Common myeloid progenitor, CD34-positive (primary cell): ENCODE measurements around the gene RNF13.
A peak's percentile ranks its signal among the peaks of the same experiment; 100 is the strongest.

ENCODE experiments used
- CTCF ChIA-PET: fragments of 350-600 bp; sonication (Branson Sonifier 250); formaldehyde crosslinking; loops from one replicate; lab custom pipeline; 2021; ENCODE audit warnings: antibody characterized with exemption; lab: Charles Lee
- POLR2A ChIA-PET: fragments of 350-600 bp; sonication (Branson Sonifier 250); formaldehyde crosslinking; loops from one replicate; lab custom pipeline; 2021; ENCODE audit warnings: antibody characterized with exemption; lab: Charles Lee
- DNase-seq, 3 donors: peaks; one replicate each; pipeline versions ENCODE4 v3.0.0 to v3.0.0-alpha.2; 2013
- H3K27ac ChIP-seq, 2 experiments: 1 replicate in 1 of 2; 2 replicates in 1 of 2; pipeline ENCODE4 v1.7.0; 2013; ENCODE audit warnings: inconsistent platforms in 2 of 2, low read length in 2 of 2, mild to moderate bottlenecking in 2 of 2, low read depth in 1 of 2, moderate library complexity in 1 of 2; ENCODE audit not compliant: severe bottlenecking in 2 of 2, insufficient read depth in 1 of 2, poor library complexity in 1 of 2
- H3K27me3 ChIP-seq, 5 experiments: replicated peaks in 2 of 5; 1 replicate in 3 of 5; 2 replicates in 2 of 5; pipeline versions ENCODE4 v1.6.1 to v1.7.0; 2013; ENCODE audit warnings: low read length in 4 of 5, mild to moderate bottlenecking in 2 of 5, moderate library complexity in 2 of 5, inconsistent platforms in 1 of 5; ENCODE audit not compliant: insufficient read depth in 5 of 5, control insufficient read depth in 4 of 5
- H3K36me3 ChIP-seq, 4 experiments: 1 replicate in 2 of 4; 2 replicates in 2 of 4; pipeline versions ENCODE4 v1.6.1 to v1.7.0; 2013; ENCODE audit warnings: low read length in 3 of 4, control low read depth in 1 of 4, mild to moderate bottlenecking in 1 of 4; ENCODE audit not compliant: control insufficient read depth in 4 of 4, insufficient read depth in 4 of 4
- H3K4me1 ChIP-seq, 4 experiments: 1 replicate in 3 of 4; 2 replicates in 1 of 4; pipeline versions ENCODE4 v1.6.1 to v1.7.1; 2013; ENCODE audit warnings: low read length in 3 of 4, mild to moderate bottlenecking in 3 of 4, control low read depth in 1 of 4, inconsistent platforms in 1 of 4, moderate library complexity in 1 of 4; ENCODE audit not compliant: control insufficient read depth in 4 of 4, insufficient read depth in 4 of 4; ENCODE audit errors: control extremely low read depth in 1 of 4
- H3K4me3 ChIP-seq, 7 experiments: 1 replicate in 4 of 7; 2 replicates in 3 of 7; pipeline versions ENCODE4 v1.5.1 to v1.7.0; 2013; ENCODE audit warnings: mild to moderate bottlenecking in 7 of 7, low read length in 6 of 7, moderate library complexity in 6 of 7, inconsistent platforms in 2 of 7, low read depth in 2 of 7, control low read depth in 1 of 7; ENCODE audit not compliant: insufficient read depth in 4 of 7, control insufficient read depth in 1 of 7; ENCODE audit errors: extremely low read depth in 1 of 7
- H3K9me3 ChIP-seq, 5 experiments: 1 replicate in 4 of 5; 2 replicates in 1 of 5; pipeline versions ENCODE4 v1.6.1 to v1.7.1; 2013; ENCODE audit warnings: low read length in 4 of 5, mild to moderate bottlenecking in 2 of 5, inconsistent platforms in 1 of 5, low read depth in 1 of 5, moderate library complexity in 1 of 5; ENCODE audit not compliant: control insufficient read depth in 4 of 5, insufficient read depth in 2 of 5; ENCODE audit errors: control extremely low read depth in 1 of 5
- WGBS: methylation state at CpG from one replicate; pipeline ENCODE4 v1.1.5; 2013; ENCODE audit not compliant: insufficient coverage; 5-methylcytosine and 5-hydroxymethylcytosine counted together

Gene RNF13

GRCh38 chr3:149999421-149999820 is 186.4 kb downstream of the RNF13 start:
- ChIA-PET POLR2A (no interaction called here), CTCF (interaction anchor here (1.9 kb wide), 1 partner anchor 12 kb away, joined by 4 read pairs; no protein-coding TSS in a partner anchor)
- 96% methylated on average over 3 of the region's 4 CpGs for WGBS
- no peak overlapping the region for H3K4me3 ChIP-seq
- H3K27ac ChIP-seq: no peak overlapping the region
- DNase-seq: no peak
- no peaks in the 10 kb centered on the region for H3K4me1 ChIP-seq
- H3K36me3 ChIP-seq: no peaks in the 10 kb centered on the region
- peaks cover 0 to 12% (median 5%) of the 10 kb centered on the region in 5 experiments for H3K9me3 ChIP-seq
- no peaks in the 10 kb centered on the region for H3K27me3 ChIP-seq

GRCh38 chr3:150000641-150001040 is 187.6 kb downstream of the RNF13 start:
- Histone ChIP-seq H3K27ac (no peak overlapping the region), H3K4me3 (no peak overlapping the region), H3K27me3 (no peaks in the 10 kb centered on the region), H3K4me1 (peaks cover 0 to 5% (median 2%) of the 10 kb centered on the region in 4 experiments), H3K9me3 (peaks cover 0 to 1% (median 0%) of the 10 kb centered on the region in 5 experiments), H3K36me3 (no peaks in the 10 kb centered on the region)
- DNase-seq: no peak
- CTCF ChIA-PET: interaction anchor here (1.9 kb wide), 1 partner anchor 11 kb away, joined by 4 read pairs; no protein-coding TSS in a partner anchor
- POLR2A ChIA-PET: no interaction called here

DNA sequence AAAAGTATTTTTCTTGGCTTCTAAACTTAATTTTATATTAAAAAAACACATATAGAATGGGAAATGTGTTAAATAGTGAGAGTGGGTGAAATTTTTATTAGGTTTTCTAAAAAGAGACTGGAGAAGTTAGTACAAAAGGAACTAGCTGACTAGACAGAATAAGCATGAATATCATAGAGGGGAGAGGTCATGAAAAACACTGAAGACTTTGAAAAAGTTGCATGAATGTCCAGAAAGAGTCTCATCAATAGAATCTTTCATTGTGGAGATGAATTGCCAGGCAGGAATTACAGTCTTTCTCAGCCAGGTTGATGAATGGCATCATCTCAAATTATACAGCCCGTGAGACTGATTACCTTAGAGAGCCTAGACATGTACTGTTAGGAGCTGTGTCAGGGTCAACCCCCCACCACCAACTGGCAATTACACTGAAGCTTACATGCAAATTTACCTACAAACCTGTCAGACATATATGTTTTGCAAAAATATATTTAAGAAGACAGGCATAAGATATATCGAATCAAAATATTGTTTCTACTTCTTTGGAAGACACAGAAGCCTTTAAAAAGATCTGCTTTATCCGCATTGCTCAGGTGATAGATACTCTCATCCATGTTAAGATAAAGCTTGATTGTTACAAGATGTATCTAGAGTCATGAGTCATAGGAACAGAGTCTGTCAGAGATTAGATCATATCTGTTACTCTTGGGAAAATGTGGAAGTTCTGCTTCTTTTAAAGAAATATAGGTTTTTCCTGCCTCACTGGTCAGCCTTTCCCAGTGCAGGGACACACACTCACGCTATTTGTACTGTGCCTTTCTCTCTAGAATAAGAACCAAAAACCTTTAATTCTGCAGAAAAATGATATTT is 192.5 kb downstream of the RNF13 start:
- H3K9me3 ChIP-seq: no peaks in the 10 kb centered on the region
- peak; percentile 13 to 27 (median 14) for DNase-seq
- peaks cover 0 to 10% (median 3%) of the 10 kb centered on the region in 4 experiments for H3K4me1 ChIP-seq
- ChIA-PET POLR2A (no interaction called here), CTCF (no interaction called here)
- H3K4me3 ChIP-seq: no peak overlapping the region
- H3K27me3 ChIP-seq: no peaks in the 10 kb centered on the region
- no peak overlapping the region for H3K27ac ChIP-seq
- no peaks in the 10 kb centered on the region for H3K36me3 ChIP-seq
- WGBS: 17% methylated on average over 1 of the region's 4 CpGs

DNA sequence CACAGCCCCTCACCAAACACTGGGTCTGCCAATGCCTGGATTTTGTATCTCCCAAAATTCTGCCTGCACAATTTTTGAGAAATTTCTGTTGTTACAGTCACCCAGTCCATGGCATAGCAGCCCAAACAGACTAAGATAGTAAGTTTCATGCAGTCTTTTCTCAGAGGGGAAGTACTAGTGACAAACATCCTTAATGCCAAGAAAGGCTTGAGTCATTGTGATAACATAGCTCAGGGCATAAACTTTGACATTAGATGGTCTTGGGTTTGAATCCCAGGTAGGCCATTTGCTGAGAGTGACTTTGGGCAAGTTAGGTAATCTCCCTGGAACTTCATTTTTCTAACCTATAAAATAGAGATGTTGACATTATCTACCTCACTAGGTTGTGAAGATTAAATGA is 193.8 kb downstream of the RNF13 start:
- Histone ChIP-seq H3K9me3 (no peaks in the 10 kb centered on the region), H3K36me3 (no peaks in the 10 kb centered on the region), H3K4me3 (no peak overlapping the region), H3K27ac (no peak overlapping the region), H3K4me1 (peaks cover 0 to 10% (median 3%) of the 10 kb centered on the region in 4 experiments), H3K27me3 (no peaks in the 10 kb centered on the region)
- DNase-seq: peak in 2 of 3 donors; percentile 14 to 21
- POLR2A ChIA-PET: interaction anchor here (0.5 kb wide), 1 partner anchor 516 kb away, joined by 4 read pairs; no protein-coding TSS in a partner anchor
- CTCF ChIA-PET: interaction anchor here (1.3 kb wide), 2 partner anchors 10 to 16 kb away, joined by 3 read pairs; no protein-coding TSS in a partner anchor
